Spleen (tissue), 11 donors: ENCODE data around the gene KCNJ5. TPM values are rescaled to one million over a fixed set of nuclear protein-coding genes. Genes with fewer than 3 reads are reported as not detected.

Experiments
- DNase-seq: peaks from one replicate; pipeline ENCODE4 v3.0.0-alpha.2; 2020
- H3K27ac ChIP-seq, 8 donors: fragments of 200-600 bp; sonication (generic) in 7 of 8; 1 replicate in 4 of 8; 2 replicates in 4 of 8; pipeline versions ENCODE4 v1.5.0 to v1.8.0; 2016 to 2021; ENCODE audit warnings: inconsistent platforms in 4 of 8, mild to moderate bottlenecking in 4 of 8, moderate library complexity in 1 of 8
- H3K27me3 ChIP-seq, 7 donors: fragments of 200-600 bp; sonication (generic) in 6 of 7; replicated peaks in 1 of 7; 1 replicate in 4 of 7; 2 replicates in 3 of 7; pipeline versions ENCODE4 v1.5.0 to v1.8.0; 2016 to 2021; ENCODE audit warnings: inconsistent platforms in 3 of 7, mild to moderate bottlenecking in 1 of 7
- H3K36me3 ChIP-seq, 6 donors: fragments of 200-600 bp; sonication (generic) in 5 of 6; 1 replicate in 4 of 6; 2 replicates in 2 of 6; pipeline versions ENCODE4 v1.5.0 to v1.8.0; 2016 to 2021; ENCODE audit warnings: inconsistent platforms in 2 of 6
- H3K4me1 ChIP-seq, 6 donors: fragments of 200-600 bp; sonication (generic) in 5 of 6; 1 replicate in 3 of 6; 2 replicates in 3 of 6; pipeline versions ENCODE4 v1.5.0 to v1.8.0; 2016 to 2021; ENCODE audit warnings: inconsistent platforms in 3 of 6
- H3K4me3 ChIP-seq, 8 donors: fragments of 200-600 bp; sonication (generic) in 7 of 8; 1 replicate in 4 of 8; 2 replicates in 4 of 8; pipeline versions ENCODE4 v1.5.0 to v1.8.0; 2016 to 2021; ENCODE audit warnings: inconsistent platforms in 4 of 8, mild to moderate bottlenecking in 4 of 8, moderate library complexity in 2 of 8
- H3K9me3 ChIP-seq, 8 donors: fragments of 200-600 bp; sonication (generic) in 7 of 8; 1 replicate in 4 of 8; 2 replicates in 4 of 8; pipeline versions ENCODE4 v1.5.0 to v1.8.0; 2016 to 2021; ENCODE audit warnings: inconsistent platforms in 4 of 8
- CTCF ChIP-seq, 11 experiments: fragments of 200-600 bp in 7 of 11; fragments of 450-650 bp in 4 of 11; sonication (generic) in 4 of 11; IDR thresholded peaks in 8 of 11; conservative IDR thresholded peaks in 3 of 11; 1 replicate in 7 of 11; 2 replicates in 4 of 11; pipeline versions ENCODE4 v1.4.0 to v1.8.0; 2016 to 2021; ENCODE audit warnings: antibody characterized with exemption in 11 of 11, inconsistent platforms in 4 of 11, mild to moderate bottlenecking in 1 of 11
- POLR2A ChIP-seq, 3 donors: fragments of 450-650 bp; IDR thresholded peaks; one replicate each; pipeline ENCODE4 v1.5.1; 2017; ENCODE audit warnings: antibody characterized with exemption in 3 of 3, mild to moderate bottlenecking in 1 of 3
- POLR2AphosphoS5 ChIP-seq, 3 donors: sonication (generic); formaldehyde crosslinking; IDR thresholded peaks; one replicate each; pipeline ENCODE4 v1.5.1; 2017; ENCODE audit warnings: antibody characterized with exemption in 3 of 3
- WGBS, 5 donors: extraction: QIAGEN DNeasy Blood & Tissue Kit in 3 of 5; methylation state at CpG; one replicate each; pipeline versions ENCODE4 v1.1.5 to v1.1.7; 2013 to 2018; 5-methylcytosine and 5-hydroxymethylcytosine counted together
- intact Hi-C: fragments of 100-400 bp; cut with DNase I; formaldehyde crosslinking; loops from one replicate; pipeline ENCODE4 v1.15.0; 2023; ENCODE audit warnings: low total_unique reads
- polyA plus RNA-seq, 3 donors: library from polyadenylated mRNA; stranded (reverse); fragments of 200-250 nt; gene quantifications; one replicate each; pipeline ENCODE4 v1.2.1, GENCODE V29; 2013
- total RNA-seq, 7 donors: library from RNA; depleted of rRNA in 3 of 7; stranded (reverse); fragments of >200 nt in 3 of 7; fragmentation: NEBNext Ultra II Directional in 4 of 7; extraction: Animal tissue kit (Norgen Biotek cat#: 25700) in 4 of 7; gene quantifications; one replicate each; pipeline versions ENCODE4 v1.1.0 to v1.2.1, GENCODE V29; 2016 to 2021
- donor health status: healthy with polysubstance abuse.
- donor health status: DM: no; HTN: no; CAD: no; lungs with moderate emphysema.
- donor health status: DM: no; HTN: no; CAD: no.
- donor health status: Bipolar disorder and iron deficiency.
- donor health status: healthy.
- donor health status: DM: no; HTN: no; CAD: no.
- donor health status: DM: yes; HTN: yes; CAD: no.

KCNJ5 gene
- total and polyA plus RNA-seq, 10 donors: 0.42 to 45.4 (median 12.0) TPM

DNA sequence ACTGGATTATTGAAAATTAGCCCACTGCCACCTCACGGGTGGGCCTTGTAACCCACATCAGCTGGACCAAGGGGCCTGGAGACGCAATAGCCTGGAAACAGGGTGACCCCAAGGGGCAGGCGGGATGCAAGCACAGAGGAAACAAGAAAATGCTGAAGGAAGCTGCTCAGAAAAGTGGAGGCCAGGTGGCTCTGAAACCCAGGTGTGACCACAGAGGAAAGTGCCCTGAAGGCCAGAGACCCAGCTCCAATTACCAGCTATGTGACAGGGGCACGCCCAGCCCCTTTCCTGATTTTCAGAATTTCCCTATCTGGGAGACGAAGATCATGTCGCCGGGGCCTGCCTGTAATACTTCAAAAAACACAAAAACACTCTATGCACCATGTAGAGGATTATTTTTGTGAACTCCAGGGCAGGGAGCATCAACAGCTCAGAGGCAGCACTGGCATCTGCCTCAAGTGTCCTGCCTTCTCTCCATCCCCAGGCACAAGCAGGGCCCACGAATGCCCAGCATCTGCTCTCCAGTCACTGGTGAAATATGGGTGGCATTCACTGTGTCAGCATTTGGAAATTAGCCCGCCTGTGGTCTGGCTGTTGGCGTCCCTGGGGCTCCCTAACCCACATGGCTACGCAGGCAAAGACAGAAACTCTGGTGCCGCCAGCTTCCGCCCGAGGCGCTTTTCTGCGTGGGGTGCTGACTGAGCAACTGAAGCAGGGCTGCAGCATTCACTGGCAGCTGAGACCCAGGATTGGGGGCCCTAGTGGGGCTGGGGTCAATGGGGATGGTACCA, 30.4 kb upstream of the KCNJ5 start:
- H3K4me1 ChIP-seq: peaks cover 0 to 28% (median 18%) of the 10 kb centered on the region in 6 donors
- H3K36me3 ChIP-seq: no peaks in the 10 kb centered on the region
- H3K4me3 ChIP-seq: no peak overlapping the region
- H3K9me3 ChIP-seq: no peaks in the 10 kb centered on the region
- DNase-seq: no peak
- TF ChIP-seq POLR2AphosphoS5 (IDR thresholded peaks at IDR 0.05) (no peak), POLR2A (IDR thresholded peaks at IDR 0.05) (no peak), CTCF (IDR thresholded peaks at IDR 0.05 in 8 of 11, conservative IDR thresholded peaks at IDR 0.05 in 3 of 11) (no peak)
- intact Hi-C loops: loop anchor here (10.0 kb wide), 1 partner anchor 86 kb away; no protein-coding TSS in a partner anchor
- WGBS, 5 donors: 78 to 89% (median 87%) methylated on average over 13 to 16 of the region's 16 CpGs
- H3K27me3 ChIP-seq: no peaks in the 10 kb centered on the region
- peak overlapping the region in 2 of 8 donors; percentile 36 to 55 for H3K27ac ChIP-seq

DNA sequence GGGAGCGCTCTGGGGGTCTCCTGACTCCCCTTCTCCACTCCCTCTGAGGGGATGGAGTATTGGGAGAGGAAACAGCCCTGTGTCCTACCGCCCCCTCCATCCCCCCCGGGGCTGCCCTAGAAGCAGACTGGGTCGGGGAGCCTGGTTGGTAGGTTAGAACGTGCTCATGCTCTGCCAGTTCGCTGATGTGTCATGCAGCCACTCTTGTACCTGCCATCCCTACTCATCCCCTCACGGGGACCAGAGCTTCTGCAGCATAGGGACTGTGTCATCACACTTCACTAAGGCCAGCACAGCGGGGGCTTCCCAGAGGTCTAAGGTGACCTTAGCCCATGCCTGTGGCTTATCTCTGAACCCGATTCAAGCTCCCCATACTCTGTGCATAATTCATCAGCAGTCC, 28.8 kb upstream of the KCNJ5 start:
- Histone ChIP-seq H3K36me3 (no peaks in the 10 kb centered on the region), H3K27ac (no peak overlapping the region), H3K4me1 (peaks cover 0 to 28% (median 16%) of the 10 kb centered on the region in 6 donors), H3K27me3 (no peaks in the 10 kb centered on the region), H3K9me3 (no peaks in the 10 kb centered on the region), H3K4me3 (no peak overlapping the region)
- intact Hi-C loops: loop anchor here (10.0 kb wide), 1 partner anchor 88 kb away; no protein-coding TSS in a partner anchor
- TF ChIP-seq POLR2AphosphoS5 (IDR thresholded peaks at IDR 0.05): no peak
- no peak for TF ChIP-seq POLR2A (IDR thresholded peaks at IDR 0.05)
- no peak for TF ChIP-seq CTCF (IDR thresholded peaks at IDR 0.05 in 8 of 11, conservative IDR thresholded peaks at IDR 0.05 in 3 of 11)
- 88 to 96% (median 93%) methylated on average over 9 of the region's 9 CpGs for WGBS, 5 donors
- no peak for DNase-seq

DNA sequence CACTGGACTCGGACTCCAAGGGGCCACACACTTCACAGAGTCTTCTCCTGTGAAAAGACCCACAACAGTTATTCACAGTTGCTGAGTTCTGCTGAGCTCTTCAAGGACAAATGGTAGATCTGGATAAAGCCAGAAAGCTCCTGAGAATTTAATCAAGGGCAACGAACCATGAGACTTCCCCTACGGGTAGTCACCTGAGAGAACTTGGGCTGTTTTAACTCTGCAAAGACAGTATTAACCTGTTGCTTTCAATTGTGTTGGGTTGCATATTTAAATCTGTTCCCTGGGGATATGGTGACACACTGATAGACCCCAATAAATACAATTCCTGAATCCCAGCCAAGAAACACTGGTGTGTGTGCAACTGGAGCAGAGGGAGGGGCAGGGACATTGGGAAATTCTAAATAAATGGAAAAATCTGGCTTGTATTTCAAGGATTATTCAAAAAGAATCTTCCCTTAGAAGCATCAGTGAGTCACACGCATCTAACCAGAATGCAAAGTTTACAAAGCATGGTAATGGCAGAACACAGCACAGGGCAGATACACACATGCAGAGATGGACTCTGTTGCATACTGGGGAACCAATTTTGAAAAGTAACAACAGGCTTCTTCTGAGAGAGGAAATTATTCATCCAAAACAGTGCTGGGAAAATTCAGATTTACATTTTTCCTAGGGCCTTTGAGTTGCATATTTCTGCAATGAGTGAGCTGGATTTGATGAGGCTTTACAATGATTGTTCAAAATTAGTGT, 28.1 kb upstream of the KCNJ5 start:
- 74 to 84% (median 77%) methylated on average over 4 of the region's 4 CpGs for WGBS, 5 donors
- TF ChIP-seq POLR2AphosphoS5 (IDR thresholded peaks at IDR 0.05) (no peak), POLR2A (IDR thresholded peaks at IDR 0.05) (no peak), CTCF (IDR thresholded peaks at IDR 0.05 in 8 of 11, conservative IDR thresholded peaks at IDR 0.05 in 3 of 11) (no peak)
- H3K4me3 ChIP-seq: no peak overlapping the region

GRCh38 chr11:128865490-128865889, 25.7 kb upstream of the KCNJ5 start:
- WGBS, 5 donors: 74 to 89% (median 80%) methylated on average over 1 of the region's 1 CpG
- Histone ChIP-seq H3K27me3 (no peaks in the 10 kb centered on the region), H3K4me3 (no peak overlapping the region), H3K27ac (no peak overlapping the region), H3K36me3 (no peaks in the 10 kb centered on the region), H3K4me1 (peaks cover 0 to 11% (median 4%) of the 10 kb centered on the region in 6 donors), H3K9me3 (no peaks in the 10 kb centered on the region)
- no peak for DNase-seq
- intact Hi-C loops: loop anchor here (10.0 kb wide), 1 partner anchor 91 kb away; no protein-coding TSS in a partner anchor
- TF ChIP-seq POLR2AphosphoS5 (IDR thresholded peaks at IDR 0.05): no peak
- no peak for TF ChIP-seq POLR2A (IDR thresholded peaks at IDR 0.05)
- no peak for TF ChIP-seq CTCF (IDR thresholded peaks at IDR 0.05 in 8 of 11, conservative IDR thresholded peaks at IDR 0.05 in 3 of 11)

More for the DNA sequence above, 28.1 kb upstream of the KCNJ5 start:
- no peak for DNase-seq
- H3K36me3 ChIP-seq: no peaks in the 10 kb centered on the region
- H3K27me3 ChIP-seq: no peaks in the 10 kb centered on the region
- H3K27ac ChIP-seq: no peak overlapping the region
- H3K9me3 ChIP-seq: no peaks in the 10 kb centered on the region
- peaks cover 0 to 28% (median 16%) of the 10 kb centered on the region in 6 donors for H3K4me1 ChIP-seq
- intact Hi-C loops: loop anchor here (10.0 kb wide), 1 partner anchor 88 kb away; no protein-coding TSS in a partner anchor
